NCI-H526 treated with DMSO at 0.1 percent for 48 hours (cell line): ENCODE data around the gene RAB1A.
"Not testable (repeated sequence)": the region's sequence is repeated elsewhere in the genome, so short reads cannot be mapped to it uniquely, and the experiment has no call there.

Experiments used
- DNase-seq: peaks from one replicate; lab custom pipeline; 2025; lab: John Stamatoyannopoulos, UW

Gene RAB1A

DNA sequence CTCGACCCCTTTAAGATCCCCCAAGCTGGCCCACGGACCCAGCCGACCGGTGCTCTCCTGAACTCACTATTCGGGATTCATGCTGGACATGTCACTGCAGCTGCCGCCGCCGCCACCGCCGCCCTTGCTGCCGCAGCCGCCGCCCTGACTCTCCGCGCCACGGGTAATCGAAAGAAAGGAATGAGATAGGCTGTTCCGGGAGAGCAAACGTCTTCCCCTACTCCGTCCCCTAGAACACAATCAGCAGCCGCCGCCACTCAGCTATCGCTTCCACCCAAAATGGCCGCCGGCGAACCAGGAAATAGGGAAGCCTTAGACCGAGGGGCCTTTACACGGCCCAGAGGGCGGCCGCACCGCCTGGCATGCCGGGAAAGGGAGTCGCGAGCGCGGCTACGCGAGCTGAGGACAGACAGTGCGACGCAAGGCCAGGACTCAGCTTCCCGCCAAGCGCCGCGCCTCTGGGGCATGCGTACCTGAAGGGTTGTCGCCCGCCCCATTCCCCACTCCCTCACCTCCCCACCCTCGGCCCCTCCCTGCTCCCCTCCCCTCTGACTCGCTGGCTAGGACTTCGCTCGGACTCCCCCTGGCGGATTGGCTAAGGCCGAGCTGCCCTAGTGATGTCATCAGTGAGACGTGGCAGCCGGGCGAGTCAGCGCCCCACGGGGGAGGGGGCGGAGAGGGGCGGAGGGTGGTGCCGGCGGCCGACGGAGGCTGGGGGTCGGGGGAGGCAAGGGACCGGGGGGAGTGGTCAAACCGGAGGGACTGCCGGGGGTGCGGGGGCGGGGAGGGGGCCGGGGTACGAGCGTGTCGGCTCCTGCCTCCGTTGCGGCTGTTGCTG is at the start of gene RAB1A:
Gene RAB1A, minus strand, starts transcription at position 281 of the 838 bp plus-strand sequence. Its CDS starts 191 bp downstream, at position 90.
- peak; percentile 97 for DNase-seq

DNA sequence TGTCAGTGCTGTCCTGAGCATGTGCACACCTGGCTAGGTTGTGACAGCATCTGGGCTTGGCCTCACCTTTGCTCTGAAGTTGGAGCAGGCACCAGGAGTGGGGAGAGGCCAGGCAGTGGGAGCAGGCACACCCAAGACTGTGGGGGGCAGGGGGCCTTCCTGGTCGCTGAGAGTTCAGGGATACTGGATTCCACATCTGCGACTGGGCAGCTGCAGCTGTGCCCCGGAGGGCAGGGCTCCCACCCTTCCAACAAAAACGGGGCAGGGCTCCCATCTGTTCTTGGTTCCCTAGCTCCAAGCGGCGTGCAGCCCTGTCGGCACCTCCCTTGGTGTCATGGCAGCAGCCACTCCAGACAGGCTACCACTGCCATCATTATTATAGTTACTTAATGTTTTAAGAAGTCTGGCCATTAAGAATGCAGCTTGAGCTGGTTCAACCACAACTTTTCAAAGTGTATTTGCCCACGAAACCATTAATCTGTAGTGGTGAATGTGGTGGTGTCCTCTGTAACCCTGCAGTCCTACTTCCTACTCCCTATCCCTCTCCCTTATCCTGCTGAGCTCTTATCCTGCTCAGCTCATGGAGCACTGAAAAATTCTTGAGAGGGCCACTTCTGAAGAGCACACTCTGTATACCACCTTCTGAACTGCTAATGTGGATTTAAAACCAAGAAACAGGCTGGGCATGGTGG is 48.0 kb upstream of the RAB1A start:
- no peak for DNase-seq

DNA sequence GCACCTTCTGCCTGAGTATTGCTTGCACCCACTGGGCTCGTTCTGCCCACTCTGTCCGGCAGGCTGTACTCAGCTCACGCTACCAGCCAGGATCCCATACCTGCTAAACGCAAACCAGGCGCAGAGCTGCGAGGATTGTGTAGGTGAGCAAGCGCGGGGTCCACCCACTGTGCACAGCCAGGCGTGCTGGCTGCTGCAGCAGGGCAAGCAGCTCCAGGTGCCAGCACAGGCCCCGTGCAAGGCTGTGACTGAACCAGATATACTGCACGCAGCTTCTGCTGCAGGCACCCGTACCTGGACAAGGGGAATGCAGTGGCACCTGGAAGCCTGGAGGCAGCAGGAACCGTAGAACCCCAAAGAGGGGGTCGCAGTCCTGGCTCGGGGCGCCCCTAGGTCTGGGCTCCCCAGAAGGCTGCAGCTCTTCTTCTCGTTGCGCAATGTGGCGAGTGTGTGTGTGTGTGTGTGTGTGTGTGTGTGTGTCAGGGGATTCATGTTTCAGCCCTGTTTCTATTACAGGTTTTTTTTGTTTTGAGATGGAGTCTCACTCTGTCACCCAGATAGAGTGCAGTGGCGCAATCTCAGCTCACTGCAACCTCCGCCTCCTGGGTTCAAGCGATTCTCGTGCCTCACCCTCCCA is 46.1 kb upstream of the RAB1A start:
- DNase-seq: no peak

DNA sequence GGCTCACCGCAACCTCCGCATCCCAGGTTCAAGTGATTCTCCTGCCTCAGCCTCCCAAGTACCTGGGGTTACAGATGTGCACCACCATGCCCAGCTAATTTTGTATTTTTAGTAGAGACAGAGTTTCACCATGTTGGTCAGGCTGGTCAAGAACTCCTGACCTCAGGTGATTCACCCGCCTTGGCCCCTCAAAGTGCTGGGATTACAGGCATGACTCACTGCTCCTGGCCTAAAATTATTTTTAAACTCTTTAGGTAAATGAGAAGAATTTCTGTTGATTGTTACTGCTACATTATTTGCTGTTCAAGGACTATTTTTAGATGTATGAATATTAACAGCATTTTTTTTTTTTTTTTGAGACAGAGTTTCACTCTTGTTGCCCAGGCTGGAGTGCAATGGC is 44.1 kb upstream of the RAB1A start:
- not testable (repeated sequence) for DNase-seq

DNA sequence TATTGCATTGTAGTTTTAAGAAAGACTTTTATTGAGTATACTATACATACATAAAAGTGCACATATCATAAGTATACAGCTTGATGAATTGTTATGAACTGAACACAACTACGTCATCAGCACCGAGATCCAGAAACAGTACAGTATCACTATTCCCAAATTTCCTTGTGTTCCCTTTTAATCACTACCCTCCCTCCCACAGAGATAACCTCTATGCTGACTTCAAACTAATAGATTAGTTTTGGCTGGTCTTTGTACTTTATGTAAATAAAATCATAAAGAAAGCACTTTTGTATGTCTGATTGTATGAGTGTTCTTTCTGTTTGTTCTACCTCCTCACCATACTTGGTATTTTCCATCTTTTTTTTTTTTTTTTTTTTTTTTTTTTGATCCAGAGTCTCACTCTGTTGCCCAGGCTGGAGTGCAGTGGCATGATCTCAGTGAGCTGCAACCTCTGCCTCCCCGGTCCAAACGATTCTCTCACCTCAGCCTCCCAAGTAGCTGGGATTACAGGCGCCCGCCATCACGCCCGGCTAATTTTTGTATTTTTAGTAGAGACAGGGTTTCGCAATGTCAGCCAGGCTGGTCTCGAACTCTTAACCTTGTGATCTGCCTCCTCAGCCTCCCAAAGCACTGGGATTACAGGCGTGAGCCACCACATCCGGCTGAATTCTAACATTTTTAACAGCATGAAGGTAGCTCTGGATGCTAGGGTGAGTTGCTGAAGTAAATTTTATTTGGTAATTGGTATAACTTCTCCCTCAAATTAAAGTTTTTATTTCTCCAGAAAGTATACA is 43.3 kb upstream of the RAB1A start:
- DNase-seq: no peak

DNA sequence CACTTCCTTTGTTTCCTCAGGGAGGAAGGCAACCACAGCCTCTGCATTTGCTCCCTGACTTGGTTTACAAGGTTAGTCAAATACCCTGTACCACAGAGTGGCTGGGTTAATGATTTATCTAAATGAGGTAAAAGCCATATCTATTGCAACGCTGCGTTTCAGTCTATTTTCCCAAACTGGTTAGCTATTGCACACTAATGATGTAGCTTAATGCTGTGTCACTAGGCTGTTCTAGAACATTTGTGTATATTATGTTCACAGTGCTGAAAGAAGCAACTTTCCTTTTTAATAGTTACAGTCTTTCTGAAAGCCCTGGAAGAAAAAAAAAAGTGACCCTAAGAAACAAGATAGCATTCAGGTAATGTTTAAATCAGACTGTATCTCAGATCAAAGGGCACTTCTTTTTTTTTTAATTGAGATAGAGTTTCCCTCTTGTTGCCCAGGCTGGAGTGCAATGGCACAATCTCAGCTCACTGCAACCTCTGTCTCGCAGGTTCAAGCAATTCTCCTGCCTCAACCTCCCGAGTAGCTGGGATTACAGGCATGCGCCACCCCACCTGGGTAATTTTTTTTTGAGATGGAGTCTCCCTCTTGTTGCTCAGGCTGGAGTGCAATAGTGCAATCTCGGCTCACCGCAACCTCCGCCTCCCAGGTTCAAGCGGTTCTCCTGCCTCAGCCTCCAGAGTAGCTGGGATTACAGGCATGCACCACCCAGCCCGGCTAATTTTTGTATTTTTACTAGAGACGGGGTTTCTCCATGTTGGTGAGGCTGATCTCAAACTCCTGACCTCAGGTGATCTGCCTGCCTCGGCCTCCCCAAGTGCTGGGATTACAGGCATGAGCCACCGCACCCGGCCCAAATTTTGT is 40.9 kb upstream of the RAB1A start:
- not testable (repeated sequence) for DNase-seq

DNA sequence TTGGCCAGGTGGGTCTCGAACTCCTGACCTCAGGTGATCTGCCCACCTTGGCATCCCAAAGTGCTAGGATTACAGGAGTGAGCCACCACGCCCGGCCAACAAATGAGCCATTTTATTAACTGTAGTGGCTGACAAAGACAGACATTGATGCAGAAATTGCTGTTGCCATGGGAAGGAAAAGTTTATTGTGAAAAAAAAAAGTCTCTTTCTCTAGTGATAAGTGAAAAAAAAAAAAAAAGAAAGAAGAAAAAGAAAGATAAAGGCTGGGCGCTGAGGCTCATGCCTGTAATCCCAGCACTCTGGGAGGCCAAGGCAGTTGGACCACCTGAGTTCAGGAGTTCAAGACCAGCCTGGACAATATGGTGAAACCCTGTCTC is 39.8 kb upstream of the RAB1A start:
- no peak for DNase-seq

DNA sequence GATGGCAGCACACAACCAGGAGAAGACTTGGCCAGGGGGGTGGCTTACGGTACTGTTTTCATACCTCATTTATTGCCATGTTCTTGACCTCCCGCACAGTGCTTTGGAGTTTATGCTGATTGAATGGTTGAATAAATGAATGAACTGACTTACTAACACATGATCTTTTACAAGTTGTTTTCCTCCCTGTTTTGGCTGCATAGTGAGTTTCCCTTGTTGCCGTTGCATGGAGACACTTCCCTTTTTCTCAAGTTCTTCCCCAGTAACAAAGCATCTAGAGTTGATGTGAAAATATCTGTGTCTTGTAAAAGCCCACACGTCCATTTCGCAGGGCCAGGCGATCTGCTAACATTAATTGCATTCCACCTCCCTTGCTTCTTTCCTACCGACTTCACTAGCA is 35.7 kb upstream of the RAB1A start:
- no peak for DNase-seq

DNA sequence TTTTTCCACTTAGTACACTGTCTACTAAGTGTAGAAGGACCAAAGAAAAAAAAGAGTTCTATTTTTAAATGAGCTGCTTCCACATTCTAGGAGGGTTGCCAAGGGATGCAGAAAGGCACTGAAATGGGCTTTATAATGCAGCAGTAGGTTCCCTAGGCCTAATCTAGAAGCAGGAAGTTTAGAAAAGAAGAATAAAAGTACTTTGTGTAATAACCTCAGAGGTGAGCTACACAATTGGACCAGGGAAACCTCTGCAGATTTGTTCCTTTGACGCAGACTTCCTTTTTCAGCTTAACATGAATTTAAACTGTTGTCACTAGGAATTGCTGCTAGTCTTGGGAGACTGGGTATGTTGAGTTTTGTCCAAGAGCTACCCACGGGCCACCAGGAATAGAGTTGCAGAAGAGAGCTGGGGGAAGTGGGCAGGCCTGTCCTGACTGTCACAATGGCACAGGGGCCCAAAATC is 34.6 kb upstream of the RAB1A start:
- DNase-seq: no peak

DNA sequence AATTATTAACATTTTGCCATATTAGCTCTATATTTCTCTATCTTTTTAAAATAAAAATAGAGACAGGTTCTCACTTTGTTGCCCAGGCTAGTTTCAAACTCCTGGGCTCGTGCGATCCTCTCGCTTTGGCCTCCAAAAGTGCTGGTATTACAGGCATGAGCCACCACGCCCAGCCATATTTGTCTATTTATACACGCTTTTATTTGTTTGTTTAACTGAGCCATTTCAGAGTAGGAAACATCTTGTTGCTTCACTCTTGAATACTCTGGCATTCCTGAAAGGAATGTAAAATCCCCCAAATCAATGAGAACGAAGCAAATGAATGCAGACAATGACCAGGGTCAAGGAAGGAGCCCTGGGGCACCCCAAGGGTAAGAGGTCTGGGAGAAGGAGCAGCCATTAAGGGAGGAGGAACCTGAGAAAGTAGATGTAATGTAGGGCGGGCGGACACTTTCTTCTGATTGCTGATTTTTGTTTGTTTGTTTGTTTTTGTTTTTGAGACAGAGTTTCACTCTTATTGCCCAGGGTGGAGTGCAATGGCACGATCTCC is 31.7 kb upstream of the RAB1A start:
- DNase-seq: no peak

DNA sequence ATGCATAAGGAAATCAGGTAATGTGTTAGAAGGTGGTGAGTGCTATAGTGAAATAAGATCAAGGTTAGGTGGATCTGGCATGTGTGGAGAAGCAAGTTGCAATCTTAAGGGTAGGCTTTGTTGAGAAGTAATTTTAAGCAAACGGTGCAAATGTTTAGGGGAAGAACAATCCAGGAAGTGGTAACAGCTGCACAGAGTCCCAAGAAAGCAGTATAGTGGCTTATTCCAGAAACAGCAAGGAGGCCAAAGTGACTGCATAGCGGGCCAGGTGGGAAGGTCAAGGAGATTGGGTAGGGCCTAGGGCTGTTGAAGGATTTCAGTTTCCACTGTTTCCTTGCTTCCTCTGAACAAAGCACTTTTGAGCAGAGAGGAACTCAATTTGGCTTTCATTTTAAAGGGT is 30.0 kb upstream of the RAB1A start:
- DNase-seq: no peak

DNA sequence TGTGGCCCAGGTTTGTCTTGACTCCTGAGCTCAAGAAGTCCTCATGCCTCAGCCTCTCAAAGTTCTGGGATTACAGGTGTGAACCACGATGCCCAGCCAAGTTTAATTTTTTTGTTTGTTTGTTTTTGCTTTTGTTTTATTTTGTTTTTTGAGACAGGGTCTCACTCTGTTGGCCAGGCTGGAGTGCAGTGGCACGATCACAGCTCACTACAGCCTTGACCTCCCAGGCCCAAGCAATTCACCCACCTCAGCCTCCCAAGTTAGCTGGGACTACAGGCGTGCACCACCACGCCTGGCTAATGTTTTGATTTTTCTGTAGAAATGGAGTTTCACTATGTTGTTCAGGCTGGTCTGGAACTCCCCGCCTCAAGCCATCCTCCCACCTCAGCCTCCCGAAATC is 29.4 kb upstream of the RAB1A start:
- DNase-seq: no peak

DNA sequence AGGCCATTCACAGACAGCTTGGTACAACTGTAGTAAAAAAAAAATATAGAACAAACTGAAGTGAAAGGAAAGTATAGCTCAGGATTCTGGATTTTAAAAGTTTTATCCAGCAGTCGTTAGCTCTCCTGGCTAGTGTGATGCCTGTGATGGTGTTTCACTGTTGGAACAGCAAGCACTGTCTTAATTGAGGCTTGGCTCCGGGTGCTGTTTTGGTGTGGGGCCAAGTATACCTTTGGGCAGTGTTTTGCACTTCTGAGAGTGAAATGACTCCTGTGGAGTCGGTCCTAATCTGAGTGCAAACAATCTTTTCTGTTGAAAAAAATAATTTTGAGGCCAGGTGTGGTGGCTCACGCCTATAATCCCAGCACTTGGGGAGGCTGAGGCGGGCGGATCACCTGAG is 28.7 kb upstream of the RAB1A start:
- no peak for DNase-seq

DNA sequence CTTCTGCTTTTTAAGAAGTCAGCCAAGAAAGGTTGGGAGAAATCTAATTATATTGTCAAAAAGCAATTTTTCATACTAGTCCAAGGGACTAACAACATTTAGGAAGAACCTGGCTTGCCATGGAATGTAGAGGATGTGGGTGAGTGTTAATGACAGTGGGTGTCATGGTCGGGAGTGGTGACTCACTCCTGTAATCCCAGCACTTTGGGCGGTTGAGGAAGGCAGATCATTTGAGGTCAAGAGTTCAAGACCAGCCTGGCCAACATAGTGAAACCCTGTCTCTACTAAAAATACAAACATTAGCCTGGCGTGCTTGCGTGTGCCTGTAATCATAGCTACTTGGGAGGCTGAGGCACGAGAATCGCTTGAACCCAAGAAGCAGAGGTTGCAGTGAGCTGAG is 27.9 kb upstream of the RAB1A start:
- DNase-seq: not testable (repeated sequence)

DNA sequence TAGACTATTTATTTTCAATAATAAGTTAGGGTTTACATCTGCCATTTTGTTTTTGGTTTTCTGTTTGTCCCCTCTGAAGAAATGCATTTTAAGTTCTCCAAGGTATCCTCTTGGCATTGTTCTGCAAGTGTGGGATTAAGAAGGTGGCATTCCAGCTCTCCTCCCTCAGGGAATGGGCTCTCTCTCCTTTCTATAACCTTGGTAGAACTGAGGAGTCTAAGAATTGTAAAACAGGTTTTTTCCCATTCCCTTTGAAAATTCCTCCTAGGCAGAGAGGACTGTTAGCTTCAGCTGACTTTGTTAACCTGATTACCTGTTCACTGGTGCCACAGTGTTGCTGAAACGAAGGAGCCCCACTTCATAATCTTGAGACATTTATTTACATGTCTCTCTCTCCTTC is 26.1 kb upstream of the RAB1A start:
- DNase-seq: no peak

DNA sequence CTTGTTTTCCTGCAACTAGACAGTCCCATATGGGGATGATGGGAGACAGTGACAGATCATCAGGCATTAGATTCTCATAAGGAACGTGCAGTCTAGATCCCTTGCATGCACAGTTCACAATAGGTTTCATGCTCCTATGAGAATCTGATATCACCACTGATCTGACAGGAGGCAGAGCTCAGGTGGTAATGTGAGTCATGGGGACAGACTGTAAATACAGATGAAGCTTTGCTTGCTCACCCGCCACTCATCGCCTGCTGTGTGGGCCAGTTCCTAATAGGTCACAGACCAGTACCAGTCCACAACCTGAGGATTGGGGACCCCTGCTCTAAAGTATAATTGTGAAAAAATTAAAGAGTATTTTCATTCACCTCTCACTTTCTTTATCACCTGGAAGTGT is 23.6 kb upstream of the RAB1A start:
- DNase-seq: no peak

DNA sequence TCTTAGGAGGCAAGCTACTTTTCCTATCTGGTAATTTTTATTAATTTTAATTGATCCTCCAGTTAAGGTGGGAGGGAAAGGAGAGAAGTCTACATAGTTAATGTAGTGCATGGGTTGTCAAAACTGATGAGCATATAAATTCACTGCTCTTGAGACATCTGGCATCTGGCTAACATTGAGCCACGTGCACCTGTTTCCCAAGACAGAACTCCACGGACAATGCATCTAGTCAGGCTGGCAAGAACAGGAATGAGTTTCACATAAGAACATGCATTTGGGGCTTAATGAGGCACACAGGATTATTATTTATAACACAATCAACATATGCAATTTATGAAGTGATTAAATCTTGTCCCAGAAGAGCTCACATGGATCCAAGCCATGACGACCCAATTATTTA is 16.2 kb upstream of the RAB1A start:
- DNase-seq: no peak

DNA sequence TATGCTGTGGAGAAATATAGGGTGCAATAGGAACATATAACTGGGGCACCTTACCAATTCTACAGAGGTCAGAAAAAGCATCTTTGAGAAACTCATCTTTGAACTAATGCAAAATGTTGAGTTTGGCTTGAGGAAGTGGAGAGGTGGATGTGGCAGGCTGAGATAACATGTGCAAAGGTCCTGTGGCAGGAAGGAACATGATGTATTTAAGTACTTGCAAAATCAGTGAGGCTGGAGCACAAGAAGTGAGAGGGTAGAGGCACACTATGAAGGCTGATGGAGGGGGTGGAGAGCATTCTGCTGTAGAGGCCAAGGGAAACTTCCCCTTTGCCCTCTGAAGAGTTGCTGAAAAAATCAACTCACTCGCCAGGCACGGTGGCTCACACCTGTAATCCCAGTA is 14.7 kb upstream of the RAB1A start:
- DNase-seq: no peak

DNA sequence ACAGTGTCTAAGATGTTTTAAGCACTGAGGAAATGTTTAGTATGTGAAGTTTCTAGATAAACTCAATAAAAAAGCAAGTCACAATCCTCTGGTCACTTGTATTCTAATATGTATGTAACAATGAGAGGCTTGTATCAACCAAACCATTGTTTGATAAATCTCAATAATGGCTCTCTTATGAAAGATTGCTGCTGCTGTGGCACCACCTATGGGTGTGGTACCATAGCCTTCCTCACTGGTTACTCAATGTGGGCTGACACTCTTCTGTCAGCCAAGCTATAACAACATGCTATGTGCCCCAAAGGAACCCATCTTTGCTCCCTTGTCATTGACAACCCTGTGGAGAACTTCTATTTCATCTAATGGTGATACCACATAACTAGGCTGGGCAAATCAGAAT is 12.6 kb upstream of the RAB1A start:
- no peak for DNase-seq

DNA sequence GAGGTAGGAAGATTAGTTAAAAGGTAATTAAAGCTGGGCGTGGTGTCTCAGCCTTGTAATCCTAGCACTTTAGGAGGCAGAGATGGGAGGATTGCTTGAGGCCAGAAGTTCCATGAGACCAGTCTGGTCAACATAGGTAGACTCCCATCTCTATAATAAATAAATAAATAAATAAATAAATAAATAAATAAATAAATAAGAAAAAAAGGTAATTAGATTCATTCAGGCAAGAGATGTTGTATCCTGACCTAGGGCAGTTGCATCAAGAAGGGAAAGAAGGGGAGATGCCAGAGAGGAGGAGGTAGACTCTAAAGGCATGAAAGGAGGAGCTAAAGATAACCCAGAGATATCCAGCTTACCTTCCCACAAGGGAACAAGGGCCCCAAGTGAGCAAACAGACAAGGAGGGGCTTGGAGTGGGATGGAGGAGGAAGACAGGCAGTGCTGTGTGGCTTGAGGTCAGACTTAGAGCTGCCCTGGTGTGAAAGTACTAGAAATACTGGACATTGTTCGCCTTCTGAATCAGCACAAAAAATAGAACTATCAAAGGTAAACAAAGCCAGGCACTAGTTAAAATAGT is 7.4 kb upstream of the RAB1A start:
- DNase-seq: no peak

DNA sequence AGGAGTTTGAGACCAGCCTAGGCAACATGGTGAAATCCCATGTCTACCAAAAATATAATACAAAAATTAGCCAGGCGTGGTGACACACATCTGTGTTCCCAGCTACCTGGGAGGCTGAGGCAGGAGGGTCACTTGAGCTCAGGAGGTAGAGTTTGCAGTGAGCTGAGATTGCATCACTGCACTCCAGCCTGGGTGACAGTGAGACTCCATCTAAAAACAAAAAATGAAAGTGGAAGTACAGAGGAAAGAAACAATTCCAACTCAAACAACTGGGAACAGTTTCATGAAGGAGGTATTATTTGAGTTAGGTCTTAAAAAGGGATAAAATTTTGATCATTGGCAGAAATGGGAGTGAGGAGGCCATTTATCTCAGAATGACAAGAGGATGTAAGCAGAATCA is 6.3 kb upstream of the RAB1A start:
- no peak for DNase-seq
